Measurements from ENCODE around the gene RLN1.
"Not testable (repeated sequence)": the region's sequence is repeated elsewhere in the genome, so short reads cannot be mapped to it uniquely, and the experiment has no call there.

RLN1 gene

GRCh38 chr9:5338992-5339981, at the start of gene RLN1:
RLN1 (minus strand) TSS chr9:5339876; CDS start chr9:5339746, 130 bp downstream.
- DNase-seq (ENCODE audit: low read depth in 2 of 2), result not testable (repeated sequence)

GRCh38 chr9:5389109-5389732, 49.5 kb upstream of the RLN1 start:
- DNase-seq (ENCODE audit: low read depth in 2 of 2), result peak in 1 of 2 donors; percentile 18

GRCh38 chr9:5388026-5388819, 48.5 kb upstream of the RLN1 start:
- no peak for DNase-seq (ENCODE audit: low read depth in 2 of 2)

- DNase-seq (ENCODE audit: low read depth in 2 of 2), result no peak
Observed at GRCh38 chr9:5384436-5384835, 44.8 kb upstream of the RLN1 start.

GRCh38 chr9:5382479-5382878, 42.8 kb upstream of the RLN1 start:
- DNase-seq (ENCODE audit: low read depth in 2 of 2), result no peak

- DNase-seq (ENCODE audit: low read depth in 2 of 2), result no peak
Observed at GRCh38 chr9:5375790-5376477, 36.3 kb upstream of the RLN1 start.

GRCh38 chr9:5375091-5375490, 35.4 kb upstream of the RLN1 start:
- DNase-seq (ENCODE audit: low read depth in 2 of 2), result peak in 1 of 2 donors; percentile 10

GRCh38 chr9:5364294-5365024, 24.8 kb upstream of the RLN1 start:
- DNase-seq (ENCODE audit: low read depth in 2 of 2), result no peak

GRCh38 chr9:5361326-5362010, 21.8 kb upstream of the RLN1 start:
- DNase-seq (ENCODE audit: low read depth in 2 of 2), result no peak

- no peak for DNase-seq (ENCODE audit: low read depth in 2 of 2)
Observed at GRCh38 chr9:5360341-5360740, 20.7 kb upstream of the RLN1 start.

- DNase-seq (ENCODE audit: low read depth in 2 of 2), result no peak
Observed at GRCh38 chr9:5357431-5358105, 17.9 kb upstream of the RLN1 start.

GRCh38 chr9:5355817-5356216, 16.1 kb upstream of the RLN1 start:
- DNase-seq (ENCODE audit: low read depth in 2 of 2), result no peak

GRCh38 chr9:5355226-5355625, 15.6 kb upstream of the RLN1 start:
- no peak for DNase-seq (ENCODE audit: low read depth in 2 of 2)

- DNase-seq (ENCODE audit: low read depth in 2 of 2), result no peak
Observed at GRCh38 chr9:5354184-5354583, 14.5 kb upstream of the RLN1 start.

GRCh38 chr9:5352637-5353248, 13.1 kb upstream of the RLN1 start:
- DNase-seq (ENCODE audit: low read depth in 2 of 2), result no peak

GRCh38 chr9:5336688-5337087, 3.0 kb downstream of the RLN1 start:
- DNase-seq (ENCODE audit: low read depth in 2 of 2), result no peak

GRCh38 chr9:5331276-5331675, 8.4 kb downstream of the RLN1 start:
- not testable (repeated sequence) for DNase-seq (ENCODE audit: low read depth in 2 of 2)

GRCh38 chr9:5326893-5327548, 12.7 kb downstream of the RLN1 start:
- no peak for DNase-seq (ENCODE audit: low read depth in 2 of 2)

- DNase-seq (ENCODE audit: low read depth in 2 of 2), result no peak
Observed at GRCh38 chr9:5326187-5326586, 13.5 kb downstream of the RLN1 start.

Data from stimulated activated CD8-positive, alpha-beta memory T cell treated with anti-CD3 and anti-CD28 coated beads, Interleukin-2, amount 100 ng/mL, for 48 hours (primary cell).